ENCODE data around the gene LRRC15.

DNA sequence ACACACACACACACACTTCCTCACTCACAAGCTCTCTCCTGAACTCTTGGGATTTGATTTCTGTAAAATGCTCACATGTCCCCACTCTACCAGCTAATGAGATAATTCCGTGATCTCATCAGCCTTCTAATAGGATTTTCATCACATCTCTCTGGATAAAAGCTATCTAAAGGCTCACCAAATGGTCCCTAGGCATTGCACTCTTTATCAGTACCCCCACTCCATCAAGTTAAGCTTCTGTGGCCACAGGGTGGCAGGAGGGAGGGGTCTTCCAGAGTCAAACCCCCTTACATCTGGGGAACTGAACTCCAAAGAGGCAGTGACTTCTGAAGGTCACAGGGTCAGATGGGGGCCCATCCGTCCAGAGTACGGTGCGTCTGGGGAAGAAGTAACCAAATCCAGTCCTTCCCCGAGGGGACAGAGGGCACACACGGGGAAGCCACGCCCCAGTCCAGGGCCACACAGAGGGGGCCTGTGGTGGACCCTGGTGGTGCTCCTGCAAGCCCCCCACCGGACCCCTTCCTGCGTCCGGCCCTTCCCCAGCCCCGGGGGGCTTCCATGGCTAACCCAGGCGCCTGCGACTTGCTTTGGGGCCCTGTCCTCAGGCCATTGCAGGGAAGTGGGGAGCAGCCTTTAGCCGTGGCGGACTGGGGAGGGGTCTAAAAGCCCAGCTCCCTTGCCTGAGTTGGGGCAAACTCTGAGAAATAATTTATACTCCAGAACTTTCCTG is 44.0 kb downstream of the LRRC15 start:
- TF ChIP-seq L3MBTL2 (conservative IDR thresholded peaks at IDR 0.05) = no peak
- TF ChIP-seq FOXM1 (IDR thresholded peaks at IDR 0.05; ENCODE audit: borderline replicate concordance) = no peak
- no peak for TF ChIP-seq NFRKB (IDR thresholded peaks at IDR 0.05)
- no peak for TF ChIP-seq SP1 (IDR thresholded peaks at IDR 0.05)
- TF ChIP-seq FOXK2 (IDR thresholded peaks at IDR 0.05) = no peak
- TF ChIP-seq HDGF (IDR thresholded peaks at IDR 0.05; ENCODE audit: borderline replicate concordance) = no peak
- TF ChIP-seq ELF4 (IDR thresholded peaks at IDR 0.05) = no peak
- TF ChIP-seq ARNT (IDR thresholded peaks at IDR 0.05) = no peak
- TF ChIP-seq CTBP1 (IDR thresholded peaks at IDR 0.05; ENCODE audit: borderline replicate concordance) = no peak

Measured in HEK293T (cell line).